K562 (cell line): ENCODE results near the gene TCAP. TPM values are rescaled to one million over a fixed set of nuclear protein-coding genes. Genes with fewer than 3 reads are reported as not detected.

Source experiments
- ATAC-seq: fragments of 200-7000 bp; cut with Tn5 transposase; 3 replicates; pipeline ENCODE4 v1.9.1; 2020; ENCODE audit warnings: moderate library complexity
- BruUV-seq: library from RNA; stranded (reverse); fragments of 400-500 nt; replicated peaks from 2 replicates; lab custom pipeline; 2021; lab: Mats Ljungman, UMichigan
- CTCF ChIA-PET: fragments of 300-600 bp; formaldehyde crosslinking; extraction: SDS; loops from one replicate; lab custom pipeline; 2021; ENCODE audit warnings: low intra/inter-chr PET ratio; lab: Yijun Ruan, JAX
- POLR2A ChIA-PET: fragments of 300-600, 350-650 bp; sonication (Branson Sonifier 250); formaldehyde crosslinking; extraction: SDS; loops from one replicate; lab custom pipeline; 2021; ENCODE audit warnings: antibody characterized with exemption, inconsistent platforms; lab: Yijun Ruan, JAX
- DNase-seq, 4 experiments: peaks; one replicate each; pipeline versions ENCODE4 v3.0.0 to v3.0.0-alpha.2; 2011 to 2018; ENCODE audit warnings: low spot score in 3 of 4, mixed read lengths in 3 of 4; ENCODE audit errors: extremely low read depth in 1 of 4
- FAIRE-seq: peaks from 2 replicates; lab custom pipeline; 2011; peaks lifted over from hg19 to GRCh38; lab: Jason Lieb, UNC
- H2AFZ ChIP-seq: 2 replicates; pipeline ENCODE4 v1.6.0; 2011; ENCODE audit warnings: low read depth, low read length, control low read depth, inconsistent platforms
- H3K27ac ChIP-seq: fragments of 200-600 bp; 3 replicates; pipeline ENCODE4 v1.8.0; 2011; ENCODE audit warnings: low read depth, mild to moderate bottlenecking, control low read depth, inconsistent platforms, low read length, moderate library complexity, mixed read lengths; ENCODE audit errors: extremely low read depth
- H3K27me3 ChIP-seq, 2 experiments: fragments of 300-600 bp in 1 of 2; 2 replicates in 1 of 2; 3 replicates in 1 of 2; pipeline versions ENCODE4 v1.6.0 to v1.8.0; 2011; ENCODE audit warnings: inconsistent platforms in 2 of 2, low read length in 2 of 2, mild to moderate bottlenecking in 1 of 2, mixed read lengths in 1 of 2, moderate library complexity in 1 of 2; ENCODE audit not compliant: control insufficient read depth in 2 of 2, insufficient read depth in 2 of 2
- H3K36me3 ChIP-seq: fragments of 300-600 bp; 3 replicates; pipeline ENCODE4 v1.8.0; 2011; ENCODE audit warnings: mild to moderate bottlenecking, low read length, inconsistent platforms; ENCODE audit not compliant: control insufficient read depth, insufficient read depth
- H3K4me1 ChIP-seq, 2 experiments: fragments of 200-600 bp in 1 of 2; replicated peaks in 1 of 2; 2 replicates in 1 of 2; 3 replicates in 1 of 2; pipeline versions ENCODE4 v1.5.1 to v1.8.0; 2011; ENCODE audit warnings: inconsistent platforms in 2 of 2, low read length in 2 of 2, mild to moderate bottlenecking in 1 of 2, mixed read lengths in 1 of 2, moderate library complexity in 1 of 2; ENCODE audit not compliant: control insufficient read depth in 2 of 2, insufficient read depth in 2 of 2
- H3K4me2 ChIP-seq: 2 replicates; pipeline ENCODE4 v1.6.1; 2011; ENCODE audit warnings: low read length, control low read depth, inconsistent platforms, mixed read lengths; ENCODE audit not compliant: insufficient read depth
- H3K4me3 ChIP-seq: fragments of 200-600 bp; sonication (generic), shearing (Covaris generic); 2 replicates; pipeline ENCODE4 v1.5.1; 2016; ENCODE audit warnings: control low read depth, inconsistent platforms
- H3K79me2 ChIP-seq: fragments of 200-600 bp; 3 replicates; pipeline ENCODE4 v1.8.0; 2011; ENCODE audit warnings: low read length, inconsistent platforms; ENCODE audit not compliant: control insufficient read depth, insufficient read depth
- H3K9ac ChIP-seq, 2 experiments: 2 replicates each; pipeline versions ENCODE4 v1.6.0 to v1.6.1; 2011; ENCODE audit warnings: low read depth in 2 of 2, low read length in 2 of 2, control low read depth in 1 of 2, inconsistent platforms in 1 of 2, mild to moderate bottlenecking in 1 of 2, mixed read lengths in 1 of 2; ENCODE audit not compliant: insufficient read depth in 1 of 2
- H3K9me1 ChIP-seq: one replicate; pipeline ENCODE4 v1.6.0; 2011; ENCODE audit warnings: inconsistent platforms, mild to moderate bottlenecking, low read length, moderate library complexity; ENCODE audit not compliant: control insufficient read depth, insufficient read depth
- H3K9me3 ChIP-seq: replicated peaks from 2 replicates; pipeline ENCODE4 v1.5.1; 2011; ENCODE audit warnings: low read depth, low read length, inconsistent platforms; ENCODE audit not compliant: control insufficient read depth, insufficient read depth
- H4K20me1 ChIP-seq: replicated peaks from 2 replicates; pipeline ENCODE4 v1.6.1; 2011; ENCODE audit warnings: low read length, inconsistent platforms, mixed read lengths; ENCODE audit not compliant: control insufficient read depth, insufficient read depth
- CBFA2T3 ChIP-seq: fragments of 450-650 bp; IDR thresholded peaks from 2 replicates; pipeline ENCODE4 v1.6.1; 2017
- CCAR2 ChIP-seq: fragments of 200-400 bp; formaldehyde crosslinking; IDR thresholded peaks from 2 replicates; pipeline ENCODE4 v1.6.1; 2017; ENCODE audit warnings: mild to moderate bottlenecking, low read depth, low read length
- CEBPB ChIP-seq: fragments of 450-650 bp; IDR thresholded peaks from 2 replicates; pipeline ENCODE4 v1.6.1; 2016; ENCODE audit warnings: missing genetic modification characterization, missing compliant biosample characterization
- EGR1 ChIP-seq: fragments of 450-650 bp; conservative IDR thresholded peaks from 2 replicates; pipeline ENCODE4 v1.6.1; 2017; ENCODE audit warnings: mild to moderate bottlenecking
- ELF4 ChIP-seq: fragments of 450-650 bp; formaldehyde crosslinking; IDR thresholded peaks from 2 replicates; pipeline ENCODE4 v1.4.0; 2022; ENCODE audit warnings: missing genetic modification characterization
- HDAC8 ChIP-seq: fragments of 450-650 bp; IDR thresholded peaks from 2 replicates; pipeline ENCODE4 v1.6.1; 2016; ENCODE audit warnings: mild to moderate bottlenecking, missing genetic modification characterization, moderate library complexity, missing compliant biosample characterization
- HMGN3 ChIP-seq: IDR thresholded peaks from 2 replicates; pipeline ENCODE4 v1.6.1; 2011; ENCODE audit warnings: borderline replicate concordance, low read depth, mild to moderate bottlenecking, mixed read lengths, low read length; ENCODE audit not compliant: insufficient read length; ENCODE audit errors: extremely low read depth
- HOXB6 ChIP-seq: fragments of 250-450 bp; sonication (Bioruptor Pico); IDR thresholded peaks from 2 replicates; pipeline ENCODE4 v1.5.1; 2022; ENCODE audit warnings: mild to moderate bottlenecking, borderline replicate concordance
- MAZ ChIP-seq, 2 experiments: fragments of 450-650 bp in 1 of 2; sonication (generic) in 1 of 2; formaldehyde crosslinking; IDR thresholded peaks in 1 of 2; conservative IDR thresholded peaks in 1 of 2; 2 replicates each; pipeline versions ENCODE4 v1.4.0 to v1.5.0; 2020; ENCODE audit warnings: mild to moderate bottlenecking in 1 of 2, missing genetic modification reagents in 1 of 2
- POLR2G ChIP-seq: fragments of 200-400 bp; formaldehyde crosslinking; IDR thresholded peaks from 2 replicates; pipeline ENCODE4 v1.6.1; 2017; ENCODE audit warnings: low read depth, mild to moderate bottlenecking, antibody characterized with exemption, low read length, moderate library complexity
- PPARD ChIP-seq: fragments of 250-450 bp; sonication (Bioruptor Pico); IDR thresholded peaks from 2 replicates; pipeline ENCODE4 v1.8.0; 2022; ENCODE audit warnings: inconsistent platforms, mild to moderate bottlenecking, moderate library complexity
- SAP30 ChIP-seq: fragments of 200-600 bp; sonication (generic); IDR thresholded peaks from 2 replicates; pipeline ENCODE4 v1.6.1; 2012; ENCODE audit warnings: borderline replicate concordance, low read depth, mild to moderate bottlenecking, moderate library complexity, low read length, control low read depth, inconsistent platforms; ENCODE audit not compliant: insufficient read depth, poor library complexity, severe bottlenecking
- SRSF3 ChIP-seq: fragments of 200-400 bp; formaldehyde crosslinking; IDR thresholded peaks from 2 replicates; pipeline ENCODE4 v1.6.1; 2016; ENCODE audit warnings: mild to moderate bottlenecking, low read length, moderate library complexity; ENCODE audit not compliant: insufficient read depth
- TAF1 ChIP-seq: IDR thresholded peaks from 2 replicates; pipeline ENCODE4 v1.6.1; 2011; ENCODE audit warnings: mild to moderate bottlenecking, low read length, moderate library complexity; ENCODE audit not compliant: insufficient read depth, control insufficient read depth, severe bottlenecking; ENCODE audit errors: extremely low read depth
- TOE1 ChIP-seq, 2 experiments: fragments of 450-650 bp in 1 of 2; sonication (generic) in 1 of 2; formaldehyde crosslinking in 1 of 2; IDR thresholded peaks; 2 replicates each; pipeline versions ENCODE4 v1.7.1 to v1.8.0; 2016 to 2022; ENCODE audit warnings: borderline replicate concordance in 2 of 2, mild to moderate bottlenecking in 2 of 2, antibody characterized with exemption in 1 of 2, inconsistent platforms in 1 of 2, low read depth in 1 of 2, missing genetic modification reagents in 1 of 2, moderate library complexity in 1 of 2
- TSC22D4 ChIP-seq: fragments of 450-650 bp; IDR thresholded peaks from 2 replicates; pipeline ENCODE4 v1.6.1; 2016; ENCODE audit warnings: missing genetic modification characterization, missing biosample characterization, control low read depth
- ZBTB8A ChIP-seq: fragments of 450-650 bp; IDR thresholded peaks from 2 replicates; pipeline ENCODE4 v1.6.1; 2018; ENCODE audit warnings: mild to moderate bottlenecking, moderate library complexity; ENCODE audit not compliant: partially characterized antibody
- ZKSCAN3 ChIP-seq: fragments of 250-450 bp; sonication (Bioruptor Pico); IDR thresholded peaks from 2 replicates; pipeline ENCODE4 v1.4.0; 2020
- ZNF445 ChIP-seq: fragments of 250-450 bp; sonication (Bioruptor Pico); IDR thresholded peaks from 2 replicates; pipeline ENCODE4 v1.4.0; 2020; ENCODE audit warnings: low read depth, mild to moderate bottlenecking, moderate library complexity
- ZNF76 ChIP-seq: fragments of 250-450 bp; sonication (Bioruptor Pico); IDR thresholded peaks from 2 replicates; pipeline ENCODE4 v1.4.0; 2020; ENCODE audit warnings: mild to moderate bottlenecking, moderate library complexity, borderline replicate concordance
- WGBS: fragments of 100-300 bp; shearing (Covaris generic); methylation state at CpG from one replicate; pipeline ENCODE4 v1.1.6; 2016; ENCODE audit warnings: low coverage, mixed read lengths; ENCODE audit not compliant: insufficient coverage; ENCODE audit errors: missing lambda C conversion rate; 5-methylcytosine and 5-hydroxymethylcytosine counted together
- in situ Hi-C: fragments of 300-500 bp; cut with MboI; formaldehyde crosslinking; loops from 4 replicates; pipeline ENCODE4 v1.15.0; 2018; ENCODE audit warnings: inconsistent platforms, mixed read lengths
- intact Hi-C: fragments of 100-400 bp; cut with micrococcal nuclease; formaldehyde crosslinking; loops from 2 replicates; pipeline ENCODE4 v1.14.2; 2022
- polyA plus RNA-seq, 8 experiments: library from polyadenylated mRNA; depleted of rRNA in 4 of 8; stranded (reverse) in 5 of 8; unstranded in 3 of 8; fragments of >200 nt; fragmentation: Nextera tagmentation in 2 of 8; fragmentation: Illumina TruSeq in 1 of 8; extraction: Ambion mirVana in 2 of 8; extraction: Trizol in 1 of 8; gene quantifications; 2 replicates each; pipeline versions ENCODE4 v1.2.1 to v1.2.3, GENCODE V29; 2011 to 2014; ENCODE audit warnings: inconsistent platforms in 1 of 8, missing spikeins in 1 of 8
- total RNA-seq, 7 experiments: library from RNA; depleted of rRNA in 6 of 7; stranded (reverse); fragments of >200 nt in 6 of 7; fragmentation: Illumina TruSeq in 2 of 7; extraction: Trizol in 2 of 7; gene quantifications; 2 replicates each; pipeline versions ENCODE4 v1.2.1 to v1.2.3, GENCODE V29; 2011 to 2021; ENCODE audit warnings: low replicate concordance in 1 of 7
- TF ChIP-seq, protein P1 (sequence below): fragments of 200-800 bp; sonication (Bioruptor generic); IDR thresholded peaks from 2 replicates; pipeline ENCODE4 v1.6.1; 2017; ENCODE audit warnings: missing genetic modification characterization, missing compliant biosample characterization

The TCAP gene
- total and polyA plus RNA-seq, 9 of the 15 experiments (the other 6 are each of a cell fraction or from before 2014, with no cell fraction given) = 0.33 to 1.4 (median 0.82) TPM; not detected in 2

GRCh38 chr17:39653316-39653661, 11.9 kb upstream of the TCAP start:
- H3K36me3 ChIP-seq = peaks cover 45% of the 10 kb centered on the region
- H3K27ac ChIP-seq = no peak overlapping the region; the same call in 2 of the 3 replicates
- intact Hi-C loops (no loop called here), in situ Hi-C loops (no loop called here)
- 0% methylated on average over 4 of the region's 12 CpGs for WGBS
- peak overlapping the region; percentile 12; the same call in 1 of the 2 replicates for H3K4me2 ChIP-seq
- no peak for FAIRE-seq
- no peaks in the 10 kb centered on the region for H3K9me3 ChIP-seq
- peak overlapping the region in 1 of 2 experiments; percentile 89; a peak in 2 of 4 replicates for H3K9ac ChIP-seq
- H2AFZ ChIP-seq = no peak overlapping the region
- H3K4me3 ChIP-seq = no peak overlapping the region
- peak; percentile 61 to 66 (median 64) for DNase-seq
- H3K27me3 ChIP-seq = no peaks in the 10 kb centered on the region
- H3K4me1 ChIP-seq = peaks cover 53 to 56% of the 10 kb centered on the region in 2 experiments
- peaks cover 52% of the 10 kb centered on the region for H3K79me2 ChIP-seq
- no peaks in the 10 kb centered on the region for H3K9me1 ChIP-seq
- ChIA-PET POLR2A (interaction anchor here (0.9 to 1.4 kb wide), 4 partner anchors 8 to 20 kb away, joined by 3 to 9 read pairs (median 4); partner anchors contain the start of gene TCAP), CTCF (interaction anchor here (0.6 to 3.3 kb wide), 3 partner anchors 10 to 77 kb away, joined by 3 to 38 read pairs (median 4); no protein-coding TSS in a partner anchor)
- peak; percentile 57 for ATAC-seq
- BruUV-seq = no TSS peak
- no peaks in the 10 kb centered on the region for H4K20me1 ChIP-seq
- TF ChIP-seq POLR2G = 0 out of 2 replicates have a peak, but pooled peaks have one; percentile 21
- no peak for TF ChIP-seq PPARD (CRISPR knock-in tag)
- no peak for TF ChIP-seq ZNF445 (CRISPR knock-in tag)
- TF ChIP-seq ZNF76 (CRISPR knock-in tag) = no peak
- TF ChIP-seq, protein P1, sequence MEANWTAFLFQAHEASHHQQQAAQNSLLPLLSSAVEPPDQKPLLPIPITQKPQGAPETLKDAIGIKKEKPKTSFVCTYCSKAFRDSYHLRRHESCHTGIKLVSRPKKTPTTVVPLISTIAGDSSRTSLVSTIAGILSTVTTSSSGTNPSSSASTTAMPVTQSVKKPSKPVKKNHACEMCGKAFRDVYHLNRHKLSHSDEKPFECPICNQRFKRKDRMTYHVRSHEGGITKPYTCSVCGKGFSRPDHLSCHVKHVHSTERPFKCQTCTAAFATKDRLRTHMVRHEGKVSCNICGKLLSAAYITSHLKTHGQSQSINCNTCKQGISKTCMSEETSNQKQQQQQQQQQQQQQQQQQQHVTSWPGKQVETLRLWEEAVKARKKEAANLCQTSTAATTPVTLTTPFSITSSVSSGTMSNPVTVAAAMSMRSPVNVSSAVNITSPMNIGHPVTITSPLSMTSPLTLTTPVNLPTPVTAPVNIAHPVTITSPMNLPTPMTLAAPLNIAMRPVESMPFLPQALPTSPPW (CRISPR knock-in tag) = no peak
- TF ChIP-seq ZKSCAN3 (CRISPR knock-in tag) = no peak
- no peak for TF ChIP-seq HDAC8
- no peak for TF ChIP-seq TSC22D4 (tag)
- no peak for TF ChIP-seq CBFA2T3
- peak; percentile 39 for TF ChIP-seq HMGN3
- no peak for TF ChIP-seq TOE1 (IDR thresholded peaks at IDR 0.05; ENCODE audit: borderline replicate concordance)
- no peak for TF ChIP-seq TOE1 (CRISPR knock-in tag; IDR thresholded peaks at IDR 0.05; ENCODE audit: borderline replicate concordance, low read depth)
- no peak for TF ChIP-seq ZBTB8A
- TF ChIP-seq TAF1 = no peak
- no peak for TF ChIP-seq ELF4
- TF ChIP-seq EGR1 = peak; percentile 17; the same call in 1 of the 2 replicates
- no peak for TF ChIP-seq CEBPB (tag)
- TF ChIP-seq MAZ (CRISPR knock-in tag; conservative IDR thresholded peaks at IDR 0.05 in 1 of 2, IDR thresholded peaks at IDR 0.05 in 1 of 2) = peak in 1 of 2 experiments; percentile 9; a peak in 1 of 4 replicates
- no peak for TF ChIP-seq CCAR2
- TF ChIP-seq SRSF3 = no peak
- TF ChIP-seq SAP30 = no peak
- TF ChIP-seq HOXB6 = no peak
